Stimulated activated CD8-positive, alpha-beta memory T cell treated with anti-CD3 and anti-CD28 coated beads, Interleukin-4, amount 100 ng/mL, for 4 hours (primary cell): ENCODE measurements around the gene CAMK2D.

Experiments
- DNase-seq, 2 donors: peaks; one replicate each; pipeline ENCODE4 v3.0.0-alpha.2; 2020; ENCODE audit warnings: low read depth in 2 of 2, low spot score in 1 of 2

The CAMK2D gene

GRCh38 chr4:113531572-113531971 lies 230.0 kb downstream of the CAMK2D start:
- DNase-seq, result no peak

- DNase-seq, result no peak
Measured at GRCh38 chr4:113528395-113528794, 233.1 kb downstream of the CAMK2D start.

- DNase-seq, result no peak
Measured at GRCh38 chr4:113525521-113525920, 236.0 kb downstream of the CAMK2D start.

GRCh38 chr4:113524505-113525186 lies 236.9 kb downstream of the CAMK2D start:
- no peak for DNase-seq

GRCh38 chr4:113524096-113524495 lies 237.4 kb downstream of the CAMK2D start:
- DNase-seq, result no peak

GRCh38 chr4:113522433-113522832 lies 239.1 kb downstream of the CAMK2D start:
- DNase-seq, result no peak

- no peak for DNase-seq
Measured at GRCh38 chr4:113513382-113513781, 248.2 kb downstream of the CAMK2D start.

- no peak for DNase-seq
Measured at GRCh38 chr4:113512880-113513279, 248.7 kb downstream of the CAMK2D start.

- no peak for DNase-seq
Measured at GRCh38 chr4:113511944-113512343, 249.6 kb downstream of the CAMK2D start.

GRCh38 chr4:113509851-113510250 lies 251.7 kb downstream of the CAMK2D start:
- DNase-seq, result no peak

- no peak for DNase-seq
Measured at GRCh38 chr4:113505044-113505443, 256.5 kb downstream of the CAMK2D start.

- no peak for DNase-seq
Measured at GRCh38 chr4:113504422-113504821, 257.1 kb downstream of the CAMK2D start.

GRCh38 chr4:113503691-113504090 lies 257.8 kb downstream of the CAMK2D start:
- no peak for DNase-seq

GRCh38 chr4:113502906-113503305 lies 258.6 kb downstream of the CAMK2D start:
- DNase-seq, result no peak

- no peak for DNase-seq
Measured at GRCh38 chr4:113502476-113502875, 259.1 kb downstream of the CAMK2D start.

- no peak for DNase-seq
Measured at GRCh38 chr4:113500424-113500823, 261.1 kb downstream of the CAMK2D start.

- no peak for DNase-seq
Measured at GRCh38 chr4:113499696-113500095, 261.8 kb downstream of the CAMK2D start.

- no peak for DNase-seq
Measured at GRCh38 chr4:113499166-113499565, 262.4 kb downstream of the CAMK2D start.

- DNase-seq, result no peak
Measured at GRCh38 chr4:113497154-113497884, 264.2 kb downstream of the CAMK2D start.

- DNase-seq, result no peak
Measured at GRCh38 chr4:113496698-113497097, 264.8 kb downstream of the CAMK2D start.

GRCh38 chr4:113495790-113496189 lies 265.7 kb downstream of the CAMK2D start:
- DNase-seq, result no peak

GRCh38 chr4:113483131-113483530 lies 278.4 kb downstream of the CAMK2D start:
- no peak for DNase-seq

- no peak for DNase-seq
Measured at GRCh38 chr4:113482325-113482724, 279.2 kb downstream of the CAMK2D start.
